DMS153 (cell line): Measurements from ENCODE around the gene STARD13.

Experiments
- DNase-seq: peaks from one replicate; lab custom pipeline; 2025; lab: John Stamatoyannopoulos, UW

STARD13 gene, protein sequence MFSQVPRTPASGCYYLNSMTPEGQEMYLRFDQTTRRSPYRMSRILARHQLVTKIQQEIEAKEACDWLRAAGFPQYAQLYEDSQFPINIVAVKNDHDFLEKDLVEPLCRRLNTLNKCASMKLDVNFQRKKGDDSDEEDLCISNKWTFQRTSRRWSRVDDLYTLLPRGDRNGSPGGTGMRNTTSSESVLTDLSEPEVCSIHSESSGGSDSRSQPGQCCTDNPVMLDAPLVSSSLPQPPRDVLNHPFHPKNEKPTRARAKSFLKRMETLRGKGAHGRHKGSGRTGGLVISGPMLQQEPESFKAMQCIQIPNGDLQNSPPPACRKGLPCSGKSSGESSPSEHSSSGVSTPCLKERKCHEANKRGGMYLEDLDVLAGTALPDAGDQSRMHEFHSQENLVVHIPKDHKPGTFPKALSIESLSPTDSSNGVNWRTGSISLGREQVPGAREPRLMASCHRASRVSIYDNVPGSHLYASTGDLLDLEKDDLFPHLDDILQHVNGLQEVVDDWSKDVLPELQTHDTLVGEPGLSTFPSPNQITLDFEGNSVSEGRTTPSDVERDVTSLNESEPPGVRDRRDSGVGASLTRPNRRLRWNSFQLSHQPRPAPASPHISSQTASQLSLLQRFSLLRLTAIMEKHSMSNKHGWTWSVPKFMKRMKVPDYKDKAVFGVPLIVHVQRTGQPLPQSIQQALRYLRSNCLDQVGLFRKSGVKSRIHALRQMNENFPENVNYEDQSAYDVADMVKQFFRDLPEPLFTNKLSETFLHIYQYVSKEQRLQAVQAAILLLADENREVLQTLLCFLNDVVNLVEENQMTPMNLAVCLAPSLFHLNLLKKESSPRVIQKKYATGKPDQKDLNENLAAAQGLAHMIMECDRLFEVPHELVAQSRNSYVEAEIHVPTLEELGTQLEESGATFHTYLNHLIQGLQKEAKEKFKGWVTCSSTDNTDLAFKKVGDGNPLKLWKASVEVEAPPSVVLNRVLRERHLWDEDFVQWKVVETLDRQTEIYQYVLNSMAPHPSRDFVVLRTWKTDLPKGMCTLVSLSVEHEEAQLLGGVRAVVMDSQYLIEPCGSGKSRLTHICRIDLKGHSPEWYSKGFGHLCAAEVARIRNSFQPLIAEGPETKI

DNA sequence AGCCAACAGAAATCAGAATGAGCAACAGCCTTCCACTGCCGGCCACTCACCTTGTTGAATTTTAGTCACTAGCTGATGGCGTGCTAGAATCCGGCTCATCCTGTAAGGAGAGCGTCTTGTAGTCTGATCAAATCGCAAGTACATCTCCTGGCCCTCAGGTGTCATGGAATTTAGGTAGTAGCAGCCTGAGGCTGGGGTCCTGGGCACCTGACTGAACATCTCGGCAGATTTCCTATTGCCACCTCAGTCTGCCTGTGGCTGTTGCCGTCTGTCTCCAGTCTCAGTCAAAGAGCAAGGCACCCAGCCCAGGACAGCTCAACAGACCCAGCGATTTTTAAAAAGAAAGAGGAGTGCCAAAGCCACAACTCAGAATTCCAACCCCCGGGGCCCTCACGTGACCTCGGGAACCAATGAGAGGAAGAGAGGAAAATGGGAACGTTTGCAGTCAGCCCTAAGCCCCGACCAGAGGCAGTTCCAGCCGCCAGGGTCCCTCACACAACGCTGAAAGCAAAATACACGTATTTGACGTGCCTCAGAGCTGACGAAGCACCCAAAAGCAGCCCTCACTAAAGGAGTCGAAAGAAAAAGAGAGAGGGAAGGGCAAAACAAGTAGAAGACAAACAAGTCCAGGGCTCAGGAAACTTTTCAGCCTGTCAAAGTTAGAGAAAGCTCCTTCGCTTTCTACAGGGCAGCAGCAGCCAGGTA is at the start of gene STARD13:
Gene STARD13 (minus strand): TSS at position 336 of the 705 bp plus-strand sequence. CDS start 117 bp downstream, at position 219.
- peak; percentile 55 for DNase-seq

DNA sequence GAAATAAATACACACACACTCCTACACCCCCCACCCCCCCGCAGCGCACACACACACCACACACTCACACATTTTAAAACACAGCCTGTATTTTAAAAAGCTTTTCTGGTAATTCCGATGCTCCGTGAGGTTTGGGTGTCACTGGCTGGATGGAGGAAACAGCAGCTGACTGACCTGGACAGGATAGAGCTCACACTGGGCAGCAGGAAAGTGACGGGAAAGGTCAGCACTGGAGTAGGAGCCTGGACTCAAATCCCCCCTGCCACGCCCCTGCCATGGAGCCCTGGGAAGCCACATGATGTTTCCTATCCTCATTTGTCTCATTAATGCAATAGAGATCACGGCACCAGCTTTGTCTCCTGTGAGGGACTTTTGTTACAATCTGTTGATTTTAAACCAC is 49.3 kb upstream of the STARD13 start:
- DNase-seq: no peak

DNA sequence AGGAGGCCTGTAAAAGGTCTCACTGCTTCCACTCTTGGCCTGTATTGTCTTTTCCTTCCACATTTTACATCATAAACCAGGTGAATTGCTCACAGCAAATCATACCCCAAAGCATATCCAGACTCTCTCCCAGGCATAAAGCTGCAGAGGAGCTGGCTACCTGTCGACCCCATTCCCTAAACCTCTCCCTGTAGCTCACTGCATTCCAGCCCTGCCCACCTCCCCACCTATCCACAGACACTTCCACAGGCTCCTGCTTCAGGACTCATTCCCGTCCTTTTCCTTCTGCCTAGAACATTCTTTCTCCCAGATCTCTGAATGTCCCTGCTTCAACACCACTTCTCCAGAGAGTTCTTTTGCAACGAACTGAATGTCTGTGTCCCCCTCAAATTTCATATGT is 46.4 kb upstream of the STARD13 start:
- no peak for DNase-seq

DNA sequence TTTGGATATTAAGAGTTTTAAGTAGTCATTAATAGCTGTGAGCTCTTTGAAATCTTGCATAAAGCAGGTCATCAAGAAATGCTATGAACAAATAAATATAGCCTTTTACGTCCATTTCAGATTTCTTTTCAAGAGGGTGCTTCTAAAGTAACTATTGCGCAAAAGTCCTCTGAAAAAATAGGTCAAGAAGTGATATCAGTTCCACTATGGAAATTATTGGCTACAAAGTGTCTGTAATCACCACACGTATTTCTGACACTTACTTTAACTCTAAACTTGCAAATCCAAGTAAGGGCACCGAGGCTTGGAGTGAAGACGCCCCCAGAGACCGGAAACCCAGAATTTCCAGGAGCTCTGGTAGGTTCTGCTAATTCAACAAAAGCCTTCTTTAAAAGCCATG is 44.9 kb upstream of the STARD13 start:
- no peak for DNase-seq

DNA sequence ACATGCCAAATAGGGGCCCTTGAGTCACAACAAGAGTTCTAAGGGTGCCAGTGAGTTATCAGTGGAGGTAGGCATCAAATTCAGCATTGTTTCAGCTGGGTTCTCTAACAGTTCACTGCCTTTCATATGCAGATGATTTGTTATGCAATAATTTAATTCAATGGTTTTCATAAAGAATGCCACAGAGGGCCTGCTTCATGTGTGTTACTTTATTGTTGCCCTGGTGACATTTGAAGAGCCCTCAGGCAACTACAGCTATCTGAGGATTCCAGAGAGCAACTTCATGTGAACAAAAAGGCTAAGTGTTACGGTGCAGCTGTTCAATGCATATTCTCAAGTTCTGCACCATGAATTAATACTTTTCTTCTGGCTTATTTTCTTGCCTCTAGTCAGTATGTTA is 43.1 kb upstream of the STARD13 start:
- DNase-seq: peak; percentile 27

DNA sequence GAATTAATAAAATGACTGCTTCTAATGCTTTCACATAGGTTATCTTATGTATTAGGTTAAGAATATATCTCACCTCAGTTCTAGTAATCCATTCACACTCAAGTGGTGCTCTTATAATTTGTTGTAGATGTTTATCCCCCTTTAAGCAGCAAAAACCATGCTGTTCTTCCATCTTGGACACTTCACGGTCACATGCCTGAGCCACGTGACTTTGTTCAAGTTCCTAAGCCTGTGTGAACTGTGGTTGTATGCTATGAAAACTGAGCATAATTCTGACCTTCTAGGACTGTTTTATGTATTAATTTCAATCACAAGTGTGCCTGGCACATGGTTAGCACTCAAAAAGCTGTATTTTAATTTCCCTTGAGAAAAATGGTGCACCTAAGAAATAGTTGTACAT is 41.2 kb upstream of the STARD13 start:
- no peak for DNase-seq

DNA sequence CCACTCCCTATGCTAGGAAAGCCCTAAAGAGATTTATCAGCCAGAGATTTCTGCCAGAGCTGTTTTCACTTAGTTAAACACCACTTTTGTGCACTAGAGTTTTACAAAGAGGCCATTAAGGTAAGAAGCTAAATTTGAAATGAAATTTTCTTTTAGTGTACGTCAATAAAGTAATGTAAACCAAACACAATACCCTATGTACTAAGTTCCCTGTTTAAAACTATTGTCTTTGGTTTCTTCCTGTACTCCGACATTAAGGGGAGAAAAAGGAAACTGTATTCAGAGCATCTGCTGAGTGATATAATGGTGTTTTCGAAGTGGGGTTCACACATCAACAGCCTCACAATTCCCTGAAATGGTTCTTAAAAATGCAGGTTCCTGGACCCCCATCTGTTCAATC is 40.7 kb upstream of the STARD13 start:
- peak; percentile 10 for DNase-seq

DNA sequence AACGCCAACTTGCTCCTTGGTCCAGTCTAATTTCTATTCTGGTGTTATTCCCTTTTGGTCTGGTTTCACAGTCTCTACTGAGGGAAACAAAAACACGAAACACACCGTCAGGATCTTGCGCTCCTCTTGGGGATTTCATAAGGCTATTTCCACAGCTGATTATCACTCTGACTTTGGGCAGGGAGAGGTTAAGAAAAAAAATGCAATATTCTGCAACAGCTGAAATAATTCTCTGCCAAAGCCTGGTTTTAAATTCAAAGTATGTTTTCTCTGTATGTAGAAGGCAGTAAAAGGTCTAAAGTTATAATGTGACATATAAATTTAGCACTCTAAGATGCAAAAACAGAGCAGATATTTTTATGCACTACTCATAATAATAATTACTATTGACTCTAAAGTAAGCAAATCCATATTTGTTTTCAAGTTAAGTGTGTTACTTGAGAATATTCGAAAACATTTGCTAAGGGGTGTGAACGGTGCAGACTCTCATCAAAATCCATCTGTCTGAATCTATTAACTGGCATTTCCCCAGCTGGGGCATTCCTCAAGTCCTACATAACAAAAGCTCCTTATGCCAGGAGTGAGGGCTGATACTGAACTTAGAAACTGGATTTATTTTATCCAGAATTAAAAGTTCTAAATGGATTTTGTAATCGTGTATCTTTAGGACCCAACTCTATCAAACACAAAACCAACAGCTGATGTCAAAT is 38.4 kb upstream of the STARD13 start:
- DNase-seq: no peak

DNA sequence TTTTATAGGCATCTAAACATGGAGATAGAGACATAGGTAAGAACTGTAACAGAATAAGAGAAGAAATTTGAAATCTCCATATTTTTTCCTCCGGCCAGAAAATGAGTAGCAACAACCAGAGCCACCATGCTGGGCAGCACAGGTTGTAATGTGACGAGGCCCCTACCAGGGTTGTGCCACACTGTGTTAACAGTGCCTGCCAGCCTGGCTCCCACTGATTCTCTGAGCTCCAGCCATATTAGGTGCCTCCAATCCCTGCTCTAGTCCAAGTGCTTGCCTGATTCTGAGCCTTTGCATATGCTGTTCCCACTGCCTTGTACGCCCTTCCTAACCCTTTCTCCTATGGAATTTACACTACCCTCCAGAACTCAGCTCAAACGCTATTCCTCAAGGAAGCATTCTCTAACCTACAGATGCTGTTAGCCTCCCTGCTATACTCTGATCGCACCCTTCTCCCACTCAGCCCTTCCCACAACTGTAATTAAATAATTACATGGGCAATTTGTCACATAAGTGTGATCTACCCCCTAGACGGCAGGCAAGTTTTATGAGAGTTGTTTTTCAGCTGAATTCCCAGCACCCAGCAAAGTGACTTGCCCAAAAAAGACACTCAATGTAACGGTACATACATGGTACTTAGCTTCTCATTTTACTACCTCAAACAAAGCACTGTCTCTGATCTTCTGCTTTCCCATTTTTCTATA is 37.6 kb upstream of the STARD13 start:
- DNase-seq: no peak

DNA sequence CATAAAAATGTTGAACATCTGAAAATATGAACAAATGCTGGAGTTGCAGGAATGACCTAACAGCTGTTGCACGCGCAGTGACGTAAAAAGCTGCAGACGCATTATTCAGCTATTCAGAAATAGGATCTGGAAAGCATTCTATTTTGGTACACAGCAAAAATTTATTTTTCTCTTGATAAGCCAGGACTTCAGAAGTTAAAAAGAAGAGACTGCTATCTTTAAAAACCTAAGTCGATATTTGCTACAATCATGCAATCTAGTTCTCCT is 36.9 kb upstream of the STARD13 start:
- DNase-seq: no peak

DNA sequence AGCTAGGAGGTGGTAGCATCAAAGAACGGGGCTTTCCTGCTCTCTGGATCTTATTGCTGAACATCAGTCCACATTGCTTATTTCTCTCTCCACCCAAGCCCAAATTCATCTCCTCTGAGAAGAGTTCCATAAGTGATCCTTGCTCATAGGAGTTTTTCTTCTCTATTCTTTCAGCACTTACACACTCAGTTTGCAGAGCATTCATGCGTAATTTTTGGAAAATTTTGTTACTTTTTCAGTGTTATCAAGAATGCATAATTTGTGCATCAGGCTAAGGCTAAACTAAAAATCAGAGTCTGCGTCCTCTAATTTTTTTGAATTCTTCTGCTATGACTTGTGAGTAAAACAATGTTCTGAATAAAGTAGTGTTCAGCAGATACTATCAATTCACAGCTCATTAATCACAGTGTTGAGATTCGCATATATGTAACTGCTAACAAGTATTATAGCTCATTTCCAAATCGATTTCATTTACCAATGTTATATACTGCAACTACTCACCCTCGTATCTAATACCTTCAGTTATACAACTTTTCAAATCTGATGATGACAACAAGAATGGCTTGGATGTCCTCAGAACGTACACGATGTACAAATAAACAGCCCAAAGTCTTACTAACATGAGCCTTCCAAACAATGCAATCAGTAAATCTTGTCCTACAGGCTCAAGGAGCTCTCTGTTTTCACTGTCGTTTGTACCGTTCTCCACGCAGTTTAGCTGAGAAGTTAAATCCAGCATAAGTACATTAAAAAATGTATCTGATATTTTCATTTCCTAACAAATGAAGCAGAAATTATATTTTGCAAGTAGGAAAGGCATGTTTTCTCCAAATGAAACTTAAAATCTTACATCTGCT is 36.4 kb upstream of the STARD13 start:
- DNase-seq: no peak

DNA sequence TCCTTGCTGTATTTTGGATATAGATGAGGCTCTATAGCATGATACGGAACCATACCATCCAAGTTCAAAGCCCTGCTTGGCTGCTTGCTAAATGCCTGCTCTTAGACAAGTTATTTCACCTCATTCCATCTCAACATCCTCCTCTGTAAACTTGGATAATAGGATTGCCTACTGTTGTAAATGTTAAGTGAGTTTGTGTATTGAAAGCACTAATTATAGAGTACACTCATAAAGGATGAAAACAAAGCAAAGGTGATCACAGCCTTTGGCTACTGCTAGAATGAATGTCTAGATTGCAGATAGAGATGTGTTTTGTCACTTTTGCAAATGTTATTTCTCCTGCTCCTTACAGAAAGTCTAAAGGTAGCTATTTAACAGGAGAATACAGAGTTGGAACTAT is 34.3 kb upstream of the STARD13 start:
- DNase-seq: no peak

DNA sequence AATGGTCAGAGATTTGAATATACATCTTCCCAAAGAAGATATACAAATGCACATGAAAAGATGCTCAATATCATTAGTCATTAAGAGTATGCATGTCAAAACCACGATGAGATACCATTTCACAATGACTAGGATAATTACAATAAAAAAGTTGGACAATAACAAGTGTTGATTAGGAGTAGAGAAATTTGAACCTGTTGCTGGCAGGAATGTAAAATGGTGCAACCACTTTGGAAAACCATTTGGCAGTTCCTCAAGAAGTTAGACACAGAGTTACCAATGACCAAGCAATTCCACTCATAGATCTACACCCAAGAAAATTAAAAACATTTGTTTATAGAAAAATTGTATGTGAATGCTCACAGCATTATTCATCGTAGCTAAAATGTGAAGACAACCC is 33.2 kb upstream of the STARD13 start:
- DNase-seq: no peak

DNA sequence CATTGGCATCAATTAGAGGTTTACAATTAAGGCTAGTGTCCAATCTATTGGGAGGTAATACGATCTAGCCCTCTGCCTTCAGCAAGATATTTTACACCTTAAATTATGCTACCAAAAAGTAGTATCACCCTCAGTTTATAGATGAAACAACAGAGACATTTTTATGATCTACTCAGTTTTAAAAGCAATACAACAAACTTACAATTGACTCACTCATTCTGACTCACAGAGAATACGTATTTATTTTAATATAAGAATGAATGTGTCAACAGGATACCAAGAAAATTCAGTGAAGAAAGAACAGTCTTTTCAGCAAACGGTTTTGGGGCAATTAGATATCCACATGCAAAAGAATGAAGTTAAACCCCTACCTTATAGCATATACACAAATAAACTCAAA is 32.5 kb upstream of the STARD13 start:
- no peak for DNase-seq

DNA sequence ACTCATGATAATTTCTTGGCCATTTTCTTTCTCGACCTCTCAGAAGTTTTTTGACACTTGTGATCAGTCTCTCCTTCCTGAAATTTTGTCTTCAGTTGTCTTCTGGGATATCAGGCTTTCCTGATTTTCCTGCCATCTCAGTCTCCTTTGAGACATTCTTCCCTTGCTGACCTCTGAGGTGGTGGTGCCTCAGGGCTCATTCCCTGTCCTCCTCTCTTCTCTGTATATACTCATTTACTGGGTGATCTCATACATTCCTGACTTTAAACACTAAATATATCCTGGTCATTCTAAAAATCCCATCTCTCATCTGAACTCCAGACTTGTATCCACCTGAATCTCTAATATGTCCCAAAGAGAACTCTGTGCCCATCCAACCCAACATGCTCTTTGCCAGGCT is 31.3 kb upstream of the STARD13 start:
- DNase-seq: no peak

DNA sequence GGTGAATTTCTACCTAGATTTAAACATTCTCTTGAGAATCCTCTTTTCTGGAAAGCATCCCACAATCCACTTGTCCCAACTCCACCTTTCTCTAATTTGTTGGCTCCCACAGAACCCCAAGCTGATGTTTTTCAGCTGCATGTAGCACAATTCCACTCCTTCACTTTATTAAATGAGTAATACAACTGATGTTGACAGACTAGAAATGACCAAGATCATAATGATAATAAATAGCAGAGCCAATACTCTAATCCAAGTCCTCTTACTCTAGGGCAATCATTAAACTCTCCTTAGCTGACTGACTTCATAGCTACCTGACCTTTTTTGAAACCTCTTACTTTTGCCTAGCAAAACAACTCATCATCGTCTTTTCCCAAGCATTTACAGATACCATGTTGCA is 27.9 kb upstream of the STARD13 start:
- no peak for DNase-seq

DNA sequence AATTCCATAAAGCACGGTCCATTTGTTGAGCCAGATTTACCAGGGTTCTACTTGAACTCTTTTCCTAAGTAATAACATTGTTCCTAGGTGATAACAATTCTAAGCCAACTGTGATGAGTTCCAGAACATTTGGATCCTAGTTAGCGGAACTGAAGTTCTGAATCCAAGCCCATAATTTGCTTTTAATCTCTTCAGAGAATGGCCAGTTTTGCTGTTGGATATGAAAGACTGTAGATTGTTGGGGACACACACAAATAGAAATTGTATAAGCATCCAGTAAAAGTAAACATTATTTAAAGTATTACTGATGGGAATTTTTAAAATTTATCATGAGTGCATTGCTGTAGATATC is 27.3 kb upstream of the STARD13 start:
- DNase-seq: no peak

DNA sequence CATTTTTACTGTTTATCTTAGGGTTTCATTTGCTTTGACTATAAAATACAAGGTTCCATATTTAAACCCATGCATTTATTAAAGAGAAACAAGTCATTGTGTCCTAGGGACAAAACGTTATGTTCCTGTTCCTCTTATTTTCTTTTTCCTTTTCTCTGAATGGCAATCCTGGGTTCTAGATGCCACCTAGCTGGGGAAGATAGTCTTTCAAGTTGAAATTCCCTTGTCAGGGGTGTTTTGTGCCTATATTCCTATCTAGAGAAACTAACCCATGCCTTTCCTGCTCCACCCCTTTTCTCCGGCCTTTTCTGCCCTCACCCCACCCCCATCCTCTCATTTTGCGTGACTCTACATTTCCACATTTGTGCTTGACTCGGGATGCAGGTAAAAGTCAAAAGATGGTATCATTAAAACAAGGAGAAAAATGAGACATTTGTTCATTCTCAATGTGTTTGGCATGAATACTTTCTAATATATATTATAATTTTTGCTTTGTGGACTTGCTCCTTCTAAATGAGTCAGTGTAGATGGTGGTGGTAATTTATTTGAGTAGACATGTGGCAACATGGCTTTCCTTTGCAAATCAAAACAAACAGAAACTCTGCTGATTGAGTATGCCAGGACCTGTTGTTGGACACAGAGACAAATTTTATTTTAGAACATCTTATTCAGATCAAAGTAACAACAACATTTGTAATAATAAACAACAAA is 26.8 kb upstream of the STARD13 start:
- DNase-seq: no peak

DNA sequence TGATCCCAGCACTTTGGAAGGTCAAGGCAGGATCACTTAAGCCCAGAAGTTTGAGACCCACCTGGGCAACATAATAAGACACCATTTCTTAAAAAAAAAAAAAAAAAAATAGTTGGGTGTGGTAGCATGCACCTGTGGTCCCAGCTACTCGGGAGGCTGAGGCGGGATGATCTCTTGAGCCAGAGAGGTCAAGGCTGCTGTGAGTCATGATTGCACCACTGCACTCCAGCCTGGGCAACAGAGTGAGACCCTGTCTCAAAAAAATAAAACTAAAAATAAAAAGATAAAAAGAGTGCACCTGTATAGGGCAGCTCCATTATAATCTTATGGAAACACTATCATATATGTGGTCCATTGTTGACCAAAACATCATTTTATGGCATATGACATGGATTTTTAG is 25.5 kb upstream of the STARD13 start:
- DNase-seq: no peak
